Activated CD4-positive, alpha-beta T cell treated with anti-CD3 and anti-CD28 coated beads for 36 hours (primary cell): ENCODE data around the gene MBOAT2. TPM values are rescaled to one million over a fixed set of nuclear protein-coding genes. Genes with fewer than 3 reads are reported as not detected.

Experiments
- ATAC-seq: fragments of 200-7000 bp; cut with Tn5 transposase; one replicate; pipeline ENCODE4 v1.10.0; 2021; ENCODE audit warnings: mild to moderate bottlenecking, moderate library complexity
- CTCF ChIA-PET: fragments of 350-600 bp; sonication (Branson Sonifier 250); formaldehyde crosslinking; loops from one replicate; lab custom pipeline; 2021; ENCODE audit warnings: antibody characterized with exemption; lab: Charles Lee
- POLR2A ChIA-PET: fragments of 350-600 bp; sonication (Branson Sonifier 250); formaldehyde crosslinking; loops from one replicate; lab custom pipeline; 2021; ENCODE audit warnings: antibody characterized with exemption, inconsistent platforms; lab: Charles Lee
- DNase-seq: peaks from one replicate; pipeline ENCODE4 v3.0.0-alpha.2; 2020
- H3K27ac Mint-ChIP-seq: one replicate; pipeline ENCODE4 v1.8.0; 2021; ENCODE audit warnings: mixed read lengths
- H3K27me3 Mint-ChIP-seq: one replicate; pipeline ENCODE4 v1.8.0; 2021; ENCODE audit warnings: mixed read lengths
- H3K36me3 Mint-ChIP-seq: one replicate; pipeline ENCODE4 v1.8.0; 2021; ENCODE audit warnings: low read depth, mixed read lengths
- H3K4me1 Mint-ChIP-seq: one replicate; pipeline ENCODE4 v1.8.0; 2021; ENCODE audit warnings: mixed read lengths
- H3K4me3 Mint-ChIP-seq: one replicate; pipeline ENCODE4 v1.8.0; 2021; ENCODE audit warnings: mild to moderate bottlenecking, moderate library complexity, mixed read lengths
- H3K9me3 Mint-ChIP-seq: one replicate; pipeline ENCODE4 v1.8.0; 2021; ENCODE audit warnings: low read depth, mixed read lengths
- intact Hi-C, 2 experiments: fragments of 100-400 bp; cut with DNase I in 1 of 2; cut with micrococcal nuclease in 1 of 2; formaldehyde crosslinking; loops; one replicate each; pipeline versions ENCODE4 v1.14.2 to v1.15.1; 2022 to 2024; cut with DNase I, micrococcal nuclease
- total RNA-seq, 2 experiments: library from RNA; stranded (reverse); gene quantifications; one replicate each; pipeline ENCODE4 v1.2.3, GENCODE V29; 2021

MBOAT2 gene
- total RNA-seq, 2 experiments from 2014 or later, result 4.7 to 6.9 TPM

GRCh38 chr2:9015998-9016397, 12.5 kb upstream of the MBOAT2 start:
- Mint-ChIP-seq H3K4me1 (no peaks in the 10 kb centered on the region), H3K27ac (no peak overlapping the region), H3K9me3 (no peaks in the 10 kb centered on the region), H3K36me3 (no peaks in the 10 kb centered on the region), H3K27me3 (peaks cover 4% of the 10 kb centered on the region), H3K4me3 (no peak overlapping the region)
- intact Hi-C loops, result no loop called here
- no peak for ATAC-seq
- ChIA-PET POLR2A (no interaction called here), CTCF (interaction anchor here (0.7 to 1.4 kb wide), 2 partner anchors 10 to 126 kb away, joined by 4 read pairs; no protein-coding TSS in a partner anchor)
- DNase-seq, result no peak

DNA sequence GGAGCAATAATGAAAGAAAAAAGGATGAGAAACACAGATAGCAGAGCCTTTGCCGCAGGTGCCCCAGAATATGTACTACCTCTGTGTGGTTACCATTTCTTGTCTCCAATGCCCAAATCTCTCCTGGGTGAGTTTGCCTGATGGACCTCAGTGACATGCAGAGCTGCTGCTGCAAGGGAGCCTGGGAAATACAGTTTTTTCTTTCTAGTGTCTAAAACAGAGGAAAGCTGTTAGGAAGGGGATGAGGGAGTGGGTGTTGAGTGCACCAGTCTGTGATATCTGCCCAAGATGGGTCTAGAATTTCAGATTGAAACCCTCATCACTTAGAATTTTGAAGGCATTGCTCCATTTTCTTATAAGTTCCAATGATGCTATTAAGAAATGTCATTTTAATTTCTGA, 9.9 kb upstream of the MBOAT2 start:
- POLR2A ChIA-PET, result no interaction called here
- no peak for DNase-seq
- Mint-ChIP-seq H3K36me3 (no peaks in the 10 kb centered on the region), H3K4me3 (no peak overlapping the region), H3K27ac (no peak overlapping the region), H3K9me3 (no peaks in the 10 kb centered on the region), H3K27me3 (peaks cover 4% of the 10 kb centered on the region), H3K4me1 (no peaks in the 10 kb centered on the region)
- ATAC-seq, result no peak
- CTCF ChIA-PET, result no interaction called here
- intact Hi-C loops, result no loop called here

- ATAC-seq (no peak), DNase-seq (no peak)
- Mint-ChIP-seq H3K36me3 (no peaks in the 10 kb centered on the region), H3K9me3 (no peaks in the 10 kb centered on the region), H3K4me3 (no peak overlapping the region), H3K4me1 (no peaks in the 10 kb centered on the region), H3K27me3 (peaks cover 2% of the 10 kb centered on the region), H3K27ac (no peak overlapping the region)
- intact Hi-C loops, result no loop called here
- POLR2A ChIA-PET, result no interaction called here
- CTCF ChIA-PET, result no interaction called here
Measured at GRCh38 chr2:9010866-9011265, 7.4 kb upstream of the MBOAT2 start.

GRCh38 chr2:9008951-9009664, 5.6 kb upstream of the MBOAT2 start:
- Mint-ChIP-seq H3K36me3 (peaks cover 2% of the 10 kb centered on the region), H3K9me3 (no peaks in the 10 kb centered on the region), H3K27ac (no peak overlapping the region), H3K27me3 (no peaks in the 10 kb centered on the region), H3K4me1 (peaks cover 3% of the 10 kb centered on the region), H3K4me3 (no peak overlapping the region)
- ATAC-seq, result no peak
- intact Hi-C loops, result loop anchor here in 1 of 2 experiments (10.0 kb wide), 1 partner anchor 464 kb away; no protein-coding TSS in a partner anchor
- CTCF ChIA-PET, result no interaction called here
- DNase-seq, result no peak
- POLR2A ChIA-PET, result no interaction called here

GRCh38 chr2:9006368-9006767, 2.9 kb upstream of the MBOAT2 start:
- no peak overlapping the region for H3K27ac Mint-ChIP-seq
- H3K4me3 Mint-ChIP-seq, result no peak overlapping the region
- no peaks in the 10 kb centered on the region for H3K9me3 Mint-ChIP-seq
- H3K36me3 Mint-ChIP-seq, result peaks cover 2% of the 10 kb centered on the region
- peaks cover 6% of the 10 kb centered on the region for H3K27me3 Mint-ChIP-seq
- H3K4me1 Mint-ChIP-seq, result peaks cover 8% of the 10 kb centered on the region
- DNase-seq (no peak), ATAC-seq (no peak)
- ChIA-PET CTCF (interaction anchor here (1.6 kb wide), 1 partner anchor 9 kb away, joined by 4 read pairs; no protein-coding TSS in a partner anchor), POLR2A (no interaction called here)
- intact Hi-C loops, result loop anchor here in 1 of 2 experiments (10.0 kb wide), 1 partner anchor 462 kb away; no protein-coding TSS in a partner anchor

GRCh38 chr2:9004338-9005204, 1.1 kb upstream of the MBOAT2 start:
- no peaks in the 10 kb centered on the region for H3K9me3 Mint-ChIP-seq
- peaks cover 2% of the 10 kb centered on the region for H3K36me3 Mint-ChIP-seq
- ATAC-seq, result no peak
- ChIA-PET CTCF (interaction anchor here (0.7 to 0.8 kb wide), 2 partner anchors 61 to 424 kb away, joined by 3 to 4 read pairs; no protein-coding TSS in a partner anchor), POLR2A (interaction anchor here (0.5 kb wide), 1 partner anchor 378 kb away, joined by 3 read pairs; no protein-coding TSS in a partner anchor)
- peak overlapping the region; percentile 64 for H3K27ac Mint-ChIP-seq
- H3K4me3 Mint-ChIP-seq, result peak overlapping the region; percentile 55
- intact Hi-C loops, result loop anchor here in 1 of 2 experiments (5.0 to 10.0 kb wide), 4 partner anchors 322 to 838 kb away; partner anchors contain the start of genes ID2, TAF1B and YWHAQ
- H3K27me3 Mint-ChIP-seq, result peaks cover 6% of the 10 kb centered on the region
- DNase-seq, result peak; percentile 38
- H3K4me1 Mint-ChIP-seq, result peaks cover 11% of the 10 kb centered on the region

DNA sequence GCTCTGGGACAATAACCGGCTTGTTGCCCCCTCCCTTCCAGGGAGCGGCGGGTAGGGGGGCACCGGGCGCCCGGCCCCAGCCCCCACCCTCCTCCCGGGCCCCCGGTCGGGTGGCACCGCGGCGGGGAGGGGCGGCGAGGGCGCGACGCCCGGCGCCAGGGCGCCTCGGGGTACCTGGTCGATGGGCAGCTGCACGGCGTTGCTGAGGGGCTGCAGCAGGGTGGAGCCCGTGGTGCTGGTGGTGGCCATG, 193 bp downstream of the MBOAT2 start:
- no peak for ATAC-seq
- Mint-ChIP-seq H3K4me1 (peaks cover 11% of the 10 kb centered on the region), H3K36me3 (peaks cover 2% of the 10 kb centered on the region), H3K4me3 (no peak overlapping the region), H3K27ac (no peak overlapping the region), H3K27me3 (peaks cover 6% of the 10 kb centered on the region), H3K9me3 (no peaks in the 10 kb centered on the region)
- POLR2A ChIA-PET, result no interaction called here
- CTCF ChIA-PET, result no interaction called here
- no peak for DNase-seq
- intact Hi-C loops, result loop anchor here in 1 of 2 experiments (1.0 to 10.0 kb wide), 7 partner anchors 166 to 839 kb away; partner anchors contain the start of genes CPSF3, IAH1, ID2 and ITGB1BP1

- peak overlapping the region; percentile 75 for H3K4me3 Mint-ChIP-seq
- no peak overlapping the region for H3K27ac Mint-ChIP-seq
- H3K4me1 Mint-ChIP-seq, result peaks cover 11% of the 10 kb centered on the region
- POLR2A ChIA-PET, result no interaction called here
- CTCF ChIA-PET, result no interaction called here
- peaks cover 2% of the 10 kb centered on the region for H3K36me3 Mint-ChIP-seq
- DNase-seq, result peak; percentile 30
- intact Hi-C loops, result loop anchor here in 1 of 2 experiments (1.0 to 10.0 kb wide), 7 partner anchors 166 to 840 kb away; partner anchors contain the start of genes CPSF3, IAH1, ID2 and ITGB1BP1
- H3K9me3 Mint-ChIP-seq, result no peaks in the 10 kb centered on the region
- peaks cover 6% of the 10 kb centered on the region for H3K27me3 Mint-ChIP-seq
- ATAC-seq, result no peak
Measured at GRCh38 chr2:9002637-9003365, 683 bp downstream of the MBOAT2 start.

- Mint-ChIP-seq H3K4me3 (no peak overlapping the region), H3K27me3 (peaks cover 6% of the 10 kb centered on the region), H3K4me1 (peaks cover 11% of the 10 kb centered on the region), H3K9me3 (no peaks in the 10 kb centered on the region), H3K27ac (no peak overlapping the region), H3K36me3 (peaks cover 2% of the 10 kb centered on the region)
- DNase-seq (no peak), ATAC-seq (no peak)
- intact Hi-C loops, result loop anchor here in 1 of 2 experiments (5.0 to 10.0 kb wide), 4 partner anchors 320 to 840 kb away; partner anchors contain the start of genes ID2, TAF1B and YWHAQ
- ChIA-PET CTCF (interaction anchor here (1.3 kb wide), 1 partner anchor 14 kb away, joined by 3 read pairs; no protein-coding TSS in a partner anchor), POLR2A (no interaction called here)
Measured at GRCh38 chr2:9002313-9002636, 1.2 kb downstream of the MBOAT2 start.

DNA sequence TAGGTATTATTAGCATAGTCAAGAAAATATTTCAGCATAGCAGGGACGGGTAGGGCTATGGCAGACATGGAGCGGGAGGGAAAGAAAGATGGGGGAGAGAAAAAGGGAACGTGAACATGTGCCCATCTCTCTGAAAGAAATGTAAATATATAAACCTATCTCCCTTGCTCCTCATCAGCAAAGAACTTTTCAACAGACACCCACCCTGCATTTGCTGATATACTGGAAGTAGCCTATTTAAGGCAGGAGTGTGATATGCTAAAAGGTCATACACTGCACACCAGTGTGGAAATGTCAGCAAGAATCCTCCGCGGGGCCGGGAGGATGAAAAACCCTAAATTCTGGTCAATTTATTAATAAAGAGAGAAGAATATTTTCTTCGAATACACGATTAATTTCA, 1.7 kb downstream of the MBOAT2 start:
- POLR2A ChIA-PET, result no interaction called here
- peaks cover 11% of the 10 kb centered on the region for H3K4me1 Mint-ChIP-seq
- DNase-seq, result no peak
- no peak overlapping the region for H3K27ac Mint-ChIP-seq
- ATAC-seq, result no peak
- H3K9me3 Mint-ChIP-seq, result no peaks in the 10 kb centered on the region
- peaks cover 6% of the 10 kb centered on the region for H3K27me3 Mint-ChIP-seq
- peaks cover 2% of the 10 kb centered on the region for H3K36me3 Mint-ChIP-seq
- CTCF ChIA-PET, result interaction anchor here (1.3 kb wide), 1 partner anchor 13 kb away, joined by 3 read pairs; no protein-coding TSS in a partner anchor
- H3K4me3 Mint-ChIP-seq, result no peak overlapping the region
- intact Hi-C loops, result loop anchor here in 1 of 2 experiments (5.0 to 10.0 kb wide), 4 partner anchors 319 to 841 kb away; partner anchors contain the start of genes ID2, TAF1B and YWHAQ

- ATAC-seq, result no peak
- H3K4me3 Mint-ChIP-seq, result no peak overlapping the region
- H3K27me3 Mint-ChIP-seq, result peaks cover 6% of the 10 kb centered on the region
- H3K4me1 Mint-ChIP-seq, result peaks cover 11% of the 10 kb centered on the region
- ChIA-PET POLR2A (no interaction called here), CTCF (interaction anchor here (1.3 kb wide), 1 partner anchor 13 kb away, joined by 3 read pairs; no protein-coding TSS in a partner anchor)
- peaks cover 2% of the 10 kb centered on the region for H3K36me3 Mint-ChIP-seq
- DNase-seq, result no peak
- H3K9me3 Mint-ChIP-seq, result no peaks in the 10 kb centered on the region
- intact Hi-C loops, result loop anchor here in 1 of 2 experiments (5.0 to 10.0 kb wide), 4 partner anchors 319 to 841 kb away; partner anchors contain the start of genes ID2, TAF1B and YWHAQ
- H3K27ac Mint-ChIP-seq, result no peak overlapping the region
Measured at GRCh38 chr2:9001229-9001628, 2.3 kb downstream of the MBOAT2 start.
